Measurements from ENCODE around the gene SLC12A7.

The SLC12A7 gene

DNA sequence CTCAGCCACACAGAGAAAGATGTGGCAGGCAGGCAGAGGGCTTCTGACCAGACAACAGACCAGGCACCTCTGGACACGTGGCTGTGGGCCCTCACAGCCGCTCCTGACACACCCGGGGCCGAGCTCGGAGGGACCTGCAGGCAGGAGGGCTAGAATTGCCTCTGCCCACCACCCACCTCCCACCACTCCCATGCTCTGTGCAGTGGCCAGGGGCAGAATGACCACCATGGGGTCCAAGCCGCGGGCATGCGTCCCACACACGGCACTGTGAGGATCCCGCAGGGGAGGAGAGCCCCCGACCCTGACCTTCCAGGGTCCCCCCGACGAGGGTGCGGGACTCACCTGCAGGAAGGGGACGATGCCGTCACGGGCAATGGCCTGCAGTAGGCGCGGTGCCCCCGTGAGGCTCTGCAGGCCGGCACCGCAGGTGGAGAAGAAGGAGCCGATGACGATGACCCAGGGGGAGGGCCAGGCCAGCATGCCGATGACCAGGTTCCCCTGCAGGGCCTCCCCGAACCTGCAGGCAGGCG lies 34.3 kb downstream of the SLC12A7 start:
- no peak for DNase-seq (ENCODE audit: low spot score)

DNA sequence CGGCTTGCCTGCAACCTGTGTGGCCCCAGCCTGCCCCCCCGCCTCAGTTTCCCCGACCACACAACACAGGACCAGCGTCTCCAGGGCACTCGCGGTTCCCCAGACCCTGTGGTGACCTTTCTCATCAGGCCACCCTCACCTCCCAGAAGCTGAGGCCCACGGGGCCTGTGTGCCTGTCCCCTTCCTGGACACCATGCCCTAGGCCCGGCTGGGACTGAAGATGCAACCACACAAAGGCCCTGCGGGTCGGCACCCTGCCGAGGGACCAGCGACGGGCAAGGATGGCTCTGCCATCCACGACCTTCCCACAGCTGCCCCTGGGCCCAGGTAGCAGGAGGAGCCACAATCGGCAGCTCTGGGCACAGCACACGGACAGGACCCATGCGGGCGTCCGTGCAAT lies 34.8 kb downstream of the SLC12A7 start:
- DNase-seq (ENCODE audit: low spot score) = no peak

- DNase-seq (ENCODE audit: low spot score) = no peak
Measured at GRCh38 chr5:1076406-1076805, 35.5 kb downstream of the SLC12A7 start.

- no peak for DNase-seq (ENCODE audit: low spot score)
Measured at GRCh38 chr5:1075931-1076330, 35.9 kb downstream of the SLC12A7 start.

- DNase-seq (ENCODE audit: low spot score) = no peak
Measured at GRCh38 chr5:1075555-1075881, 36.3 kb downstream of the SLC12A7 start.

GRCh38 chr5:1074816-1075554 lies 36.9 kb downstream of the SLC12A7 start:
- DNase-seq (ENCODE audit: low spot score) = no peak

DNA sequence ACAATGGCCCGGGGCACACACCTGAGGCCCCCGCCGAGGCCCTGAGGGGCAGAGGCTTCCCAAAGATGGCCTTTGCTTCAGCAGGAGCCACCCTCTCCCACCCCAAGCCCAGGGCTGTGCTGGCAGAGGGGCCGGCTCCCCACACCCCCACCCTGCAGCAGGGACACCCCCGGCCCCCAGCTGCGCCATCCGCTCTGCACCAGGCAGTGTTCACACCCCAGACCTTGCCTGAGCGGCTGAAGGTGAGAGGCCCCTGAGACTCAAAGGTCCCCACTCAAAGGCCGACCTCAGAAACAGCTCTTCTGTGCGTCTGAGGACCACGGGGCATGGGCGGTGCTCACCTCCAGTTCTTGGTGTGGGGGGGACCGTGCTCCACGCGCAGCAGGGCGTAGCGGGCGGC lies 37.6 kb downstream of the SLC12A7 start:
- DNase-seq (ENCODE audit: low spot score) = no peak

DNA sequence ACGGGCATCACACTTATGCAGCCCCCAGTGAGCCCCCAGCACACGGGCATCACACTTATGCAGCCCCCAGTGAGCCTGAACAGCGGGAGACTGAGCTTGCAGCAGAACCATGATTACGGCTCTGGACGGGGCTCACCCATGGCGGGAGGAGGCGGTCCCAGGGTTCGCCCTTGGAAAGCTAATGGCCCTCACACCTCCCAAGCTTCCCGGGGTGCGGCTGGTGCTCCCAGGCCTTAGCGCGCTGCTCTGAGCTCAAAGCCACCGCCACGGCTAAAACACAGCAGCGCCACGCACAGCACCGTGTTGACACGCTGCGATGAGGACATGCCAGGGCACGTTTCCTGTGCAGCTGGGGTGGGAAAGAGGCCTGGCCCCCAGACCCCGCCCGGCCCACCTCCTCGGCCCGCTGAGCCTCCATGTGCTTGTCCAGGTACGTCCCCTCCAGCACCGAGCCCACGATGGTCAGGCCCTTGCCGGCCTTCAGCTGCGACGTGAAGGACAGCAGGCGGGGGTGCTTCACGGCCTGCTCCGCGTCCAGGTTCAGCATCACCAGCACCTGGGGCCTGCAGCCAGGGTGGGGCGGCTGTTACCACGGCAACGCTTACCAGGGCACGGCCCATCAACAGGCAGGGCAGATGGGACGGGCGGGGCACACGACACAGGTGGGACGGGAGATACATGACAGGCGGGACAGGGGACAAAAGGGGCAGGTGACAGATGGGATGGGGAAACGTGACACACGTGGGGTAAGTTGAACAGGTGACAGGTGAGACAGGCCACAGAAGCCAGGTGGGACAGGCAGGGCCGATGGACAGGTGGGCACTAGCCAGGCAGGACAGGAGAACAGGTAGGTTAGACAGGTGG lies 38.4 kb downstream of the SLC12A7 start:
- no peak for DNase-seq (ENCODE audit: low spot score)

- no peak for DNase-seq (ENCODE audit: low spot score)
Measured at GRCh38 chr5:1069720-1070088, 42.2 kb downstream of the SLC12A7 start.

GRCh38 chr5:1068895-1069719 lies 42.8 kb downstream of the SLC12A7 start:
- no peak for DNase-seq (ENCODE audit: low spot score)

- no peak for DNase-seq (ENCODE audit: low spot score)
Measured at GRCh38 chr5:1068204-1068894, 43.5 kb downstream of the SLC12A7 start.

DNA sequence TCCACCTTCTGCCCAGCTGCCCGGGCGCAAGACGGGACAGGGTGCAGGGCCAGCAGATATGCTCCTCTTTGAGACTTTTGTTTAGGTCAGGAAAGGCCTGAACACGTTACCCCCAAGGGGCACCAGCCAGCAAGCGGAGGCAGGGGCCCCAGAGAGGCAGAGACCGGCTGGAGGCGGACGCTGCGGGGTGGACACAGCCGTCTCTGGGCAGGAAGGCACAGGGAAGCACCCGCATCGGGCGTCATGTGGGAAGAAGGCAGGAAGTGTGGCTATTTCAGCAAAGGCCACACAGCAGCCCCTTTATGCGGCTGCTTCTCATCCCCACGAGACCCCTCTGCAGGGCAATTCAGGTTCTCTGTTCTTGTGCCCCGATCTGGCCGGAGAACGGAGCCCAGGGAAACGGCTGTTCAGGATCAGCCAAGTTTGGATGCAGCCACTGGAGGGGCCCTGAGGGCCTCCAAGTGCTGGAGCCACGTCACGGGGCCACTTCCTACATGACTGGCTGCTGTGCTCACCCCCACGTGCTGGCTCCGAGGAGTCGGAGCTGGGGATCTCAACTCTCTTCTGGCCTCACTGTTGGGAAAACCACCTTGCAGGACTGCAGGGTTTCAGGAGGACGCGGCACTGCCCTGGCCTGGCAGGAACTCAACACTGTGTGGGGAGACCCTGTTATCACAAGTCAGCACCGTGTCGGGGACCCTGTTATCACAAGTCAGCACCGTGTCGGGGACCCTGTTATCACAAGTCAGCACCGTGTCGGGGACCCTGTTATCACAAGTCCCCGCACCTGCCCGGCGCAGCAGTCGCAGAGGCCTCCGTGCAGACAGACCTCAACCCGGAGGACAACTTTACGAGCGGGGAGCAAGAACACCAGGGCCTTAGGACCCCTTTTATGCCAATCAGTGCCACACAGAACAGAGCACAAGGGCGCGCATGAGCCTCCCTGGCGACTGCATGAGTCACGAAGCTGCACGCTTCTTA lies 44.4 kb downstream of the SLC12A7 start:
- DNase-seq (ENCODE audit: low spot score) = no peak

DNA sequence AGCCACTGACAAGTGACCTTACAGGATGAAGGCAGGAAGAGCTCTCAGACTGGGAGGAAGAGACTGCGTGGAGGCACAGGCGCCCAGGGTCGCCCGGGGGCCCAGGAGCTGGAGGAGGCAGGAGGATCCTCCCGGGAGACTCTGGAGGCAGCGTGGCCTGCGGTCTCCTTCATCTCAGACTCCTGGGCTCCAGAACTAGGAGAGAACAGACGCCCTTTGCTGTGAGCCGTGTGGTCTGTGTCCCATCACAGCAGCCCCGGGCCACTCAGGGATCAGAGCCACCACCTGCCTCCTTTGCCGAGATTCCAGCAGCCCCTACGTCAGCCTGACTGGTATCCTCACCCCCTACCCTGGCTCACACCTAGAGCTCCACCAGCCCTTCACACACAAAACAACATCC lies 45.2 kb downstream of the SLC12A7 start:
- DNase-seq (ENCODE audit: low spot score) = no peak

DNA sequence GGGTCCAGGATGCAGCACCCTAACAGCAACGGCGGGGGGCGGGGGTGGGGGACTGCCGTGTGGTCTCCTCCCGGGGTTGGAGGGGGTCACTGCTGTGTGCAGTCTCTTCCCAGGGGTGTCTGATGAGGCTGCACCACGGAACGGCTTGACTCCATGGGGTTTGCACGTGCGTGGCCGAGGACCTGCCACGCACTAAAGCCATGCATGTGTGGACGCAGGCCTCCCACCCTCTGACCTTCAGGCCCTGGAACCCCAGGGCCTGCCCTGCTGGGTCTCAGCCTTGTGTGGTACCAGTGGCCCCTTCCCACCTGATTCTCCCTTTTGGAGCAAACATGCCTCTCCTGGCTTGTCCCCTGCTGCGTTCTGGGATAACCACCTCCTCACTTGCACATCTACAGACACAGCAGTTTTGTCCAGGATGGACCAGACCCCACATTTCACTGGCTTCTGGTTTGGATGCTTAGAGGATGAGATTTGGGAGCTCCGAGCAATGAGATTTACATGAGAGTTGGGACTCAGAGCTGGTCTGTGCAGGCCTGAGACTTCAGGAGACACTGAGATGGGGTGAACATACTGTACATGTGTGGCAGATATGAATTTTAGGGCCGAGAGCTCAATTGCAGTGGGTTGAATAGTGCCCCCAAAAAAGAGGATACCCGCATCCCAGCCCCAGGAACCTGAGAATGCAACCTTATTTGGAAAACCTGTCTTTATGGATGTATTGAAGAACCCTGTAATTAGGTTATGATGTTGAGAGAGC lies 45.8 kb downstream of the SLC12A7 start:
- no peak for DNase-seq (ENCODE audit: low spot score)

- DNase-seq (ENCODE audit: low spot score) = no peak
Measured at GRCh38 chr5:1065143-1065750, 46.6 kb downstream of the SLC12A7 start.

- DNase-seq (ENCODE audit: low spot score) = no peak
Measured at GRCh38 chr5:1064383-1065142, 47.3 kb downstream of the SLC12A7 start.

DNA sequence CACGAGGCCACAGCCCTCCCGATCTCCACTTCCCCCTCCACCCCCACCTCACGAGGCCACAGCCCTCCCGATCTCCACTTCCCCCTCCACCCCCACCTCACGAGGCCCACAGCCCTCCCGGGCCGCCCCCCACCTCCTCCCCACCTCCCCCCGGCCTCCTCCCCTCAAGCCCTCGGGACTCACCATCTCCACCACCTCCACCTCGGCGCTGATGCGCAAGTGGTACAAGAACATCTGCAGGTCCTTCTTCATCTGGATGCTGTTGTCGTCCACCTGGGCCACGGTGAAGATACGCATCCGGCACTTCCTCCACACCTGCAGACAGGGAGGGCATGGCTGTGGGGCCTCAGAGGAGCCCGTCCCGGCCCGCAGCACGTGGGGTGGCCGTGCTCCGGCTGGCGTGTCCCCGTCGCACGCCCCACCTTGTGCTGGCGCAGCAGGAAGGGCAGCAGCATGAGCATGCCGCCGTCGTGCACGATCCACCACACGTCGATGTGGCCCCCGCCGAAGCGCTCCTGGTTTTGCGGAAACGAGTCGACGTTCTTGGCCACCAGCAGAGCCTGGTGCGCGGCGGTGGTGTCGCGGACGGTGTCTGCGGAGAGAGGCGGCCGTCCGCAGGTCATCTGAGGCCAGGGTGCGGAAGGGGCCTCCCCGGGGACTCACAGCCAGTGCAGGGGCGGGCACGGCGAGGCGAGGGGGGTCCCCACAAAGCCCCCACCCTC lies 48.0 kb downstream of the SLC12A7 start:
- DNase-seq (ENCODE audit: low spot score) = no peak
